ENCODE data around the gene DGKG.

- TF ChIP-seq EZH2 (IDR thresholded peaks at IDR 0.05; ENCODE audit: low read length) (no peak), CTCF (optimal IDR thresholded peaks at IDR 0.05 in 1 of 3, IDR thresholded peaks at IDR 0.05 in 1 of 3, conservative IDR thresholded peaks at IDR 0.05 in 1 of 3; ENCODE audit: extremely low read depth in 1 of 3, insufficient read depth in 2 of 3, low read length in 3 of 3) (no peak)
These were observed 195.3 kb downstream of the DGKG start for GRCh38 chr3:186166491-186167288.

All from keratinocyte (primary cell).